HG03460 (cell line): Measurements from ENCODE around the gene KCNQ4.
A peak's percentile ranks its signal among the peaks of the same experiment; 100 is the strongest.

ENCODE experiments used
- ATAC-seq: cut with Tn5 transposase; IDR thresholded peaks from one replicate; pipeline ENCODE4 v1.9.1; 2021; ENCODE audit not compliant: unreplicated experiment

KCNQ4 gene

GRCh38 chr1:40754201-40754600, 29.4 kb upstream of the KCNQ4 start:
- no peak for ATAC-seq

- ATAC-seq, result no peak
Measured at GRCh38 chr1:40755067-40755466, 28.5 kb upstream of the KCNQ4 start.

- no peak for ATAC-seq
Measured at GRCh38 chr1:40756523-40756922, 27.1 kb upstream of the KCNQ4 start.

DNA sequence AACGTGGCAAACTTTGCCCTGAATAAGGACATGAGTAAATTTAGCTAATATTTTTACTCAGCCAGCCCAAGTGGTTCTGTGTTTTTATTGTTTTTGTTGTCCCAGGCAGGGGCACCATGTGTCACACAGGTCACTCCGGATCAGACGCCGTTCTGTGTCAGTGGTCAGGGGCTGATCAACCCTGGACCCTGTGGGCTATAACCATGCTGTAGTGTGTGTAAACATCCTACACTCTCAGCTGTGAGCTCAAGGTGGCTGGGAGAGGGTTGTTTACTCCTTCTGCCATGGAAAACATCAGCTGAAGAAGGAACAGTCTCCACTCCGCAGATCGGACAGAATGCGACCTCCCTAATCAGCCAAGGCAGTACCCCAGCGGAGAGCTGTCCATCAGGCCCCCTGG, 26.5 kb upstream of the KCNQ4 start:
- no peak for ATAC-seq

DNA sequence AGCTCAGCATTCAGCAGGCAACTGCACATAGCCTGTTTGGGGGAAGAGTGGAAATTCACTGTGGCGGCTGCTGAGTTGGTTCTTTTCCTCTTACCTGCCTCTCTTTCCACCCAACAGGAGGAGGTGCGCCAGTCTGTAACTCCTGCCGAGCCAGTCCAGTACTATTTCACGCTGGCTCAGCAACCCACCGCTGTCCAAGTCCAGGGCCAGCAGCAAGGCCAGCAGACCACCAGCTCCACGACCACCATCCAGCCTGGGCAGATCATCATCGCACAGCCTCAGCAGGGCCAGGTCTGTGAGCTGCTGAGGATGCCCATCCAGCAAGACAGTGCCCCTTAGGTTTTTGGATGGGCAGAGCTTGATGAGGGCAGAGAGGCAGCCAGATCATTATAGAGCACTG, 25.6 kb upstream of the KCNQ4 start:
- ATAC-seq, result no peak

- no peak for ATAC-seq
Measured at GRCh38 chr1:40758578-40759343, 24.8 kb upstream of the KCNQ4 start.

DNA sequence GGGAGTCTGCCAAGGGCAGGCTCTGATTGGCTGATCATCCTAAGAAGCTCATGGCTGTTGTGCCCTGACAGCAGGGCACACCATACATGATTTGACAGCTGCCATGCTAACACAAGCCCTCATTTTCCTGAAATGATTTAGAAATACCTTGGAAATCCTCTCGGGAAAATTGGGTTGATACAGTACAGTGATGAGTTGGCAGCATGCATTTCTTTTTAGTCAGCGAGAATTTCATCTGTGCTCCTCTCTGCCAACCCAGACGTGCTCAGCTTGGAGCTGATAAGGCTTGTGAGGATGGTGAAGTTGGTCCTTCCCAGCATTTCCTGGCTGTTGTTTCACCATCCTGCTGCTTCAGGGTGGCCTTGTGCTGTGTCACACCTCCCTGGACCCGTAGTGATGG, 22.6 kb upstream of the KCNQ4 start:
- ATAC-seq, result no peak

GRCh38 chr1:40762144-40762923, 21.3 kb upstream of the KCNQ4 start:
- no peak for ATAC-seq

DNA sequence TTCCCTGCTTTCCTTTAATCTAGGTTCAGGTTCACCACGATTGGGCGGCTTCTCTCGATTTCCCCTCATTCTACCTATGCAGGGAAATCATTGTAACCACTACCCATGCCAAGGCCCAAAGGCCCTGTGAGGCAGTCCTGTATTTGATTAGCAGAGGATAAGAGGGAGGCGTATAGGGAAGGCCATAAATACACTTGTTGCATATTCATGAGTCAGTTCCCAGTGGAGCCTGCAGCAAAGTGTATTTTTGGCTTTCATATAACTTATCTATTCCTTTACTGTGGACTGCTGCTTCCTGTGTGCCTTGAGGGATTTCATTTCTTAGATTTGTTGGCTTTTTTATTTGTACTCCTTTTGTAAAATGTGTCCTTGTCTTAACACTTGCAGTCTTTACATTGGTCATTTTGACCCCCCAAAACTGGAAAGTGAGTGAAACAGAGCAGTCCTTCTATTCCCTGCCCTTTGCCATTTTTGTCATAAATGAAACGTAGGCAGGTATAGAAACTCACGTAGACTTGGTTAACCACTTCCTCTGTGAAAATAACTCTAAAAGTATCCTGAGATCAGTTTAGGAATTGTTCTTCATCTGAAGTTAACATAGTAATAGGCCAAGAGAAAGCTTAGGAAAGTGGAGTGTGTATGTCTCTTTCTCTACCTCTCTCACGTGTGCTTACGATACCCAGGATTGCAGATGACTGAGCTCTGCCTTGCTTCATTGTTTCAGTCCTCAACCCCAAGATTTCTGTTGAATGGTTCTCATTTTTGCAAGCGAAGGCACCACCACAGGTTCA, 19.6 kb upstream of the KCNQ4 start:
- peak; percentile 60 for ATAC-seq

GRCh38 chr1:40764981-40765380, 18.6 kb upstream of the KCNQ4 start:
- ATAC-seq, result no peak

DNA sequence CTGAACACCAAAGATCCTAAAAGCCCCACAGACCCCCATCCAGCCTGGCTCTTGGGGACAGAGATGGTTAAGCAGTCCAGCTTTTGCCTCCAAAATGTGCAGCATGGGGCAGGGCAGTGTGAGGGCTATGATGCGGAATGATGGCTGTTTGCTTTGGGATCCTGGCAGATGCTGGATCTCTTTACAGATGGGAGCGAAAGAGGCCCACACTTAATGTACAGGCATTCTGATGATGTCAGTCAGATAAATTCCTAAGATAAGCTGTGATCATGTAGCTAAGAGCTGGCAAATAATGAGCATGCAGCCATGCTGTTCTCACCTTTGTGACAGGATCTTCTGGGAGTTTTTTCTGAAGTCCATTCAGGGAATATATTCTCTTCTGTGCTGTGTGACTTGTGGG, 17.6 kb upstream of the KCNQ4 start:
- no peak for ATAC-seq

DNA sequence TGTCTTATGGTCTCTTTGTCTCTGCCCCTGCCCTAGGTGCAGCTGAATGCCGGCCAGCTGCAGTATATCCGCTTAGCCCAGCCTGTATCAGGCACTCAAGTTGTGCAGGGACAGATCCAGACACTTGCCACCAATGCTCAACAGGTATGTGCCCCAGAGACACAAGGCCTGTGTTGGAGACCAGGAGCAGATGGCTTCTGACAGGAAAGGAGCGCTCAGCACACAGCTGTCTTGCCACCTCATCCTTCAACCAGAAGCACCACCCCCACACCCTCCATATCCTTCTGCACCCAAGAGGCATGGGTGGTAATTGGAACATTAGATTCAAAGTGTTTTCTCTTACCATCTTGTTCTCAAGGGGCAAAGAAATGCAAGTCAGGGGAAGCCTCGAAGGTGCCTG, 17.0 kb upstream of the KCNQ4 start:
- no peak for ATAC-seq

- no peak for ATAC-seq
Measured at GRCh38 chr1:40768146-40768990, 15.2 kb upstream of the KCNQ4 start.

GRCh38 chr1:40769815-40770214, 13.8 kb upstream of the KCNQ4 start:
- ATAC-seq, result no peak

GRCh38 chr1:40770296-40771070, 13.1 kb upstream of the KCNQ4 start:
- ATAC-seq, result no peak

DNA sequence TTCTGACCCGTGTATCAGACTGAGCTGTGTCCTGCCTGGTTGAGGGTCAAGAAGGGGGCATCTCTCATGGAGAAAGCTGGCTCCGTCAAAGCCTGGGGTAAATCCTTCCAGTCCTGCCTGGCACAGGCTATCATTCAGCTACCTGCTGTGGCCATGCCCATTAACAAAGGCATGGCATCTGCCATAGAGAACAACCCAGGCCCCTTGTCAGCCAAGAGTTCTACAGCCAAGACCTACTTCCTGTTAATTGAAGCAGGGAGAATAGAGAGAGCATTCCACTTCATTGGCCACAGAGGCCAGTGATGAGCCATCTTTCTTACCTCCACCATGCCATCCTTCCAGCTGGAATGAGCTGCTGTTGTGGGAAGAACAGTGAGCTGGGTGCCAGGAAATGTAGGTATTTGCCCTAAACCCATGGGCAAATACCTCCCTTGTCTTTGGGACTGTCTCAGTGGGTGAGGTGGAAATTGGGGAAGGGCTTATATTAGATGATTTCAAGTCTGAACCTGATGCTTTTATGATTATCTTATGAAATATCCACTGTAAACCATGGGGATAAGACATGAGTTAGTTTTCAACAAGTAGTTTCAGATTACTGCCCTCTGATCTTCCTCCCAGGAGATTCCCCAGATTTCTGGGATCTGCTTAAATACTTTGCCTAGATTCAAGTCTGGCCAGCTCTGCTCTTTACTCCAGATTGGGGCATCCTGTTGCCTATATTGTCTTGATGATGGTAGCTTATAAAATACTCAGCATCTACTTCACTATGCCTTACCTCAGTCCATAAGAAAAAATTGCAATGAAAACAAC, 11.2 kb upstream of the KCNQ4 start:
- ATAC-seq, result no peak

DNA sequence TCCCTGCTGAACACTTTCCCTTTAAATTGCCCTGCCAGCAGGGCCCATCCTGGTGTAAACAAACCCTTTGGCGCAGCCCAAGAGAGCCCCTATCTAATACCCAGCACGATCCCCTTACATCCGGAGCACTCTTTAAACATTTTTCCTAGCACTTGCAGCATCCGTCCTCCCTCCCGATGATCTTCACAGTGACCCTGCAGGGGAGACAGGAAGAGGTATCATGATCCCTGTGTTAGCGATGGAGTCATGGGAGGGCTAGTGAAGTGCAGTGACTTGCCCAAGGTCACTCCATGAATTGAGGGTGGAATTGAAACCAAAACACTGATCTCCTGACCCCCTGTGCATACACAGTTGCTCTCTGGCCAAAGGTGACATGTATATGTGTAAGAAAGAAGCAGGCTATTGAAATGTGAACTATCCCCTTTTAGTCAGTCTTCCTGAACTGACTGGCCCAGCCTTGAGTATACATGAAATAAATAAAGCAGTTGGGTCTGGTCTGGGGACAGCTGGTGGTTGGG, 9.8 kb upstream of the KCNQ4 start:
- ATAC-seq, result no peak

DNA sequence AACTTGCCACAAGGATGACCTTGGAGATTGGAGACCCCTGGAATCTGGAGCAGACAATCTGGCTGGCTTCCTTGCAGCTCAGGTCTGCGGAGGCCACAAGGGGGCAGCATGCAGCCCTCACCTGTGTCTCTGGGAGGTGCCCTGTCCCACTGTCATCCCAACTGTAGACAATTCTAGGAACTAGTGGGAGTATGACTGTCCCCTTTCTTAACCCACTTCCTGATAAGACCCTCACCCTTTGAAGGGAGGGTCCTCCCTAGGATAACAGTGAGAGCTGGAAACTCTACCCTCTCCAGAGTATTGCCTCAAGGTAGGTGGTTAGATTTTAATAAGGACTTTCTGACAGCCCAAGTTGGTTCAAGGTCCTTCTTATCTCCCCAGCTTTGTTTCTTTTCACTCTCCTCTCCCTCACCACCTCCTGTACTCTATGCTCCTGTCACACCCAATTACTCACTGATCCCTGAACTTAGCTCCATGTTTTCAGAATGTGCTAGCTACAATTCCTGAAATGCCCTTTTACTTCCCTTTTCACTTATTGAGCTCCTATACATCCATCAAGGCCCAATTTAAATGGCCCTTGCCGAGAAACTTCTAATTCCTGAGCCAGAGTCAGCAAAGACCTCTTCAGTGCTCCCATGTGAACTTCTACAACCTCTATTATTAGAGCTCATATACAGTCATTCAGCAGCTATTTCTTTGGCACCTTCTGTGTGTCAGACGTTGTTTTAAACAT, 9.2 kb upstream of the KCNQ4 start:
- no peak for ATAC-seq
